NCI-H82 treated with DMSO at 0.1 percent for 48 hours (cell line): Measurements from ENCODE around the gene BICDL2.

Source experiments
- DNase-seq: peaks from one replicate; lab custom pipeline; 2025; ENCODE audit not compliant: unreplicated experiment; lab: John Stamatoyannopoulos, UW

BICDL2 gene

DNA sequence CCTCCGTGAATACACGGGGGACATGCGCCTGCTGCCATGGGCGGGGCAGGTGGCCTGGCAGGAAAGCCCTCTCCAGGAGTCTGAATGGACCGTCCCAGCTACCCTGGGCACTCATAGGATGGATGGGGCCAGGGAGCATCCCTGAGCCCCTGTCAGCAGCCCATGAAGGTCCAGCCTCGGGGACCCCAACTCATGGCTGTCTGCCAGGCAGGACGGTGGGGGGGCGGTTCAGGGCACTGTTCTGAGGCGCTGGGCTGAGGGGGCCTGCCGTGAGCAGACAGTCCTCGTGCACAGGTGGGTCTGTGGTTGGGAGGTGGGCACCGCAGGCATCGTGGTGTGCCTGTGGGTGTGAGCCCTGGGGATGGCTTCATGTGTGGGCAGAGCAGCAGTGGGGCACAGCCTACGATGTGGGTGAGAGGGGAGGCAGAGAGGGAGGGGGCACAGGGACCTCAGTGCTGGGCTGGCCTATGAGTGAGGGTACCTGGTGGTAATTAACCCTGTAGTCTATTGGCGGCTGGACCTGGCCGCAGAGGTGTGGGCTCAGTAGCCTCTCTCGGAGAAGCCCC lies 50.0 kb downstream of the BICDL2 start:
- no peak for DNase-seq

DNA sequence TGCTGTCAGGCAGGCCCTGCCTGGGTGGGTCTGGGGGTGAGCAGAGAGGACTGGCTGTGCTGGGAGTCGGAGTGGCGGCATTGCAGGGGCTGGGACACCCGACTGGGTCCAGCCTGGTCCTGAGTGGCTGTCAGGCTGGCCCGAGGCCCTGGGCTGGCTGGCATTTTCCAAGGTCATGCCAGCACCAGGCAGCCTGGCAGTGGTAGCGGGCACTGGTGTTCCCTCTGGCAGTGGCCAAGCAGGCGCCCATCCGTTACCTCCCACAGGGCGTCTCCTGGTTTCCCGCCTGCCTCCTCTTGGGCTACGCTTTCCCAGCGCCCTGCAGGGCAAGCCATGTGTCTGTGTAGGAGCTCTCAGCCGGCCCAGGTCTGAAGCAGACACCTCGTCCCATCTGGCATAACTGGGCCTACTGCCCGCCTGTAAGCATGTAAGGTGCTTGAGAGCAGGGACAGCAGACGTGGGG lies 50.8 kb downstream of the BICDL2 start:
- no peak for DNase-seq

GRCh38 chr16:2985462-2985861 lies 51.3 kb downstream of the BICDL2 start:
- no peak for DNase-seq

- peak; percentile 60 for DNase-seq
Observed at GRCh38 chr16:2983706-2984136, 53.0 kb downstream of the BICDL2 start.

DNA sequence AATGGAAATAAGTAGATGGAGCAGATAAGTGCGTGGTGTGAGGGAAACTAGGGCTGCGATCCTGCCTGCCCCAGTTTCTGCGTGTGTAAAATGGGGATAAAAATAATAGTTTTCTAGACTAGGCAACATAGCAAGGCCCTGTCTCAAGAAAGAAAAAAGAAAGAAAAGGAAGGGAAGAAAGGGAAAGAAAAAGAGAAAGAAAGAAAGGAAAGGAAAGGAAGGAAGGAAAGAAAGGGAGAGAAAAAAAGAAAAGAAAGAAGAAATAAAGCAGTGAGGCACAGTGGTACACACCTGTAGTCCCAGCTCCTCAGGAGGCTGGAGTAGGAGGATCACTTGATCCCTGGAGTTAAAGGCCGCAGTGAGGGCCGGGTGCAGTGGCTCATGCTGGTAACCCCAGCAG lies 54.3 kb downstream of the BICDL2 start:
- DNase-seq = no peak

- no peak for DNase-seq
Observed at GRCh38 chr16:2981899-2982250, 54.9 kb downstream of the BICDL2 start.

- DNase-seq = peak; percentile 93
Observed at GRCh38 chr16:2981177-2981898, 55.4 kb downstream of the BICDL2 start.

GRCh38 chr16:2980227-2981176 lies 56.2 kb downstream of the BICDL2 start, which contains the start of gene PKMYT1:
TSS of gene PKMYT1 (minus strand) at chr16:2980446. CDS start at chr16:2979657, 789 bp downstream.
- DNase-seq = peak; percentile 56

DNA sequence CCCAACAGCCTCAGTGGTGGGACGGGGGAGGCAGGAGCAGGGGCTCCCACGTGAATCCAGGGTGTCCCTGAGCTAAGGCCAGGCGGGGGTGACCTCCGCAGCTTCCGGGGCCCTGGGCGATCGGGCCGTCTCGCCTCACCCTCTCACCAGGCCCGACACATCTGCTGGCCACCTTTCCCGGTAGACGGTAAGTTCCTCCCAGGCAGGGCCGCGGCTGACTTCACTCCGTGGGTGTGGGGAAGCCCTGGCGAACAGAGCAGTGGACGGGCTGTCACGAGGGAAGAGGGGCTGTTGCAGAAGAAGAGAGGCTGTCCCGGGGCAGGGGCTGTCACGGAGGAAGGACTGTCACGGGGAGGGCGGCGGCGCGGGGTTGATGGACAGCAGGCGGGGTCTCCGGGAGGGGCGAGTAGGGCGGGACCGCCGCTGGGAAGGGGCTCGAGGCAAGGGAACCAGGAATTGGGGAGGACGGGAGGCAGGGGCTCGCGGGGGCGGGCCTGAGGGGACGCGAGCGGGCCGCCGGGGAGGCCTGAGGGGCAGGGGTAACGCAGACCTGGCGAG lies 57.0 kb downstream of the BICDL2 start:
- DNase-seq = no peak
